Measurements from ENCODE around the gene OPHN1.

Gene OPHN1

GRCh38 chrX:68433155-68433980, at the start of gene OPHN1:
OPHN1 (minus strand) TSS chrX:68433495; CDS start chrX:68433020, 475 bp downstream.
- in situ Hi-C loops (cut with HindIII; ENCODE audit: low sequenced_read_pairs), result no loop called here

- in situ Hi-C loops (cut with HindIII; ENCODE audit: low sequenced_read_pairs), result no loop called here
Observed at GRCh38 chrX:68480969-68481368, 47.7 kb upstream of the OPHN1 start.

DNA sequence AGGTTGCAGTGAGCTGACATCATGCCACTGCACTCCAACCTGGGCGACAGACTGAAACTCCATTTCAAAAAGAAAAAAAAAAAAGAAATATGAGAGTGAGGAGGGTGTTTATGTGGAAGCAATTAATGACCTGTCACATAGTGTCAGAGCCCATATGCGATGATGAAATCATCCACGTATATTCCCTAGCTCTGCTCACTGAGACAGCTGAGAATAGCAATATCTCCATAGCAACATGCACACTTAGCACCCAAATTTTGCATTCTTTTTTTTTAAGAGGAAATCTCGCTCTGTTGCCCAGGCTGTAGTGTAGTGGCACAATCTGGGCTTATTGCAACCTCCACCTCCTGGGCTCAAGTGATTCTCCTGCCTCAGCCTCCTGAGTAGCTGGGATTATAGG, 31.5 kb upstream of the OPHN1 start:
- in situ Hi-C loops (cut with HindIII; ENCODE audit: low sequenced_read_pairs), result no loop called here

DNA sequence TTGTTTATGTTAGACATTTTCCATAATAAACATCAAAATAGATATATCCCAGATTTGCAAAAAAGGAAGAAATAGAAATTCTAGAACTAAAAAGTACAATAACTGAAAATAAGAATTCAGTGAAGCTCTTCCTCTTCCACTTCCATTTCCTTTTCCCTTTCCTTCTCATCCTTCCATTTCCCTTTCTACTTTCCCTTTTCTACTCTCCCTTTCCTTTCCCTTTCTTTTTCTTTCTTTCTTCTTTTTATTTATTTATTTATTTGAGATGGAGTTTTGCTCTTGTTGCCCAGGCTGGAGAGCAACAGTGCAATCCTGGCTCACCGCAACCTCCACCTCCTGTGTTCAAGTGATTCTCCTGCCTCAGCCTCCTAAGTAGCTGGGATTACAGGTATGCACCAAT, 30.6 kb upstream of the OPHN1 start:
- in situ Hi-C loops (cut with HindIII; ENCODE audit: low sequenced_read_pairs), result no loop called here

- in situ Hi-C loops (cut with HindIII; ENCODE audit: low sequenced_read_pairs), result no loop called here
Observed at GRCh38 chrX:68462653-68463052, 29.4 kb upstream of the OPHN1 start.

DNA sequence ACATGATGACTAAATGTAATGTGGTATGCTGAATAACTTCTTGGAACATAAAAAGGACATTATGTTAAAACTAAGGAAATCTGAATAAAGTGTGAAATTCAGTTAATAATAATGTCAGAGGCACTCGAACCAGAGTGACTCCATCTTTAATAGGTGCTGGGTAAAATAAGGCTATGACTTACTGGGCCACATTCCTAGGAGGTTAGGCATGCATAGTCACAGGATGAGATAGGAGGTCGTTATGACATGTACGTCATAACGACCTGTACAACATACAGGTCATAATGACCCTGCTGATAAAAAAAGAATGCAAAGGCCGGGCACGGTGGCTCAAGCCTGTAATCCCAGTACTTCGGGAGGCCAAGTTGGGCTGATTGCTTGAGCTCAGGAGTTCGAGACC, 28.9 kb upstream of the OPHN1 start:
- in situ Hi-C loops (cut with HindIII; ENCODE audit: low sequenced_read_pairs), result no loop called here

DNA sequence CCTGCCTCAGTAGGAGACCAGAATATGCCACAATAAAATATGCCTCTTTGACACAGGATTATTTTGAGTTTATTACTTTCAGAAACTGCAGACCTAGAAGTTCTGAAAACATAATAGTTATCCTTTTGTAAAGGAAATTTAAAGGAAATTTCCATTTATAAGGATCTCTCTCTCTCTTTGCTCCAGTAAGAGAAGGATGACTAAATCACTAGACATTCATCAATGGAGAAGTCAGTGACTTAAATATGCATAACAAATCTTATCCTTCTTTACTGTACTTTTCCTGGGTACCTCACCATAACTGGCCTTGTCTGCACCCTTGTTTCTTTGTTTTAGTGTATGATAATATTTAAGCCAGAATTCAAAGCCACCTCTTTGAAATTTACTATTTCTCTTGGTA, 28.3 kb upstream of the OPHN1 start:
- in situ Hi-C loops (cut with HindIII; ENCODE audit: low sequenced_read_pairs), result no loop called here

DNA sequence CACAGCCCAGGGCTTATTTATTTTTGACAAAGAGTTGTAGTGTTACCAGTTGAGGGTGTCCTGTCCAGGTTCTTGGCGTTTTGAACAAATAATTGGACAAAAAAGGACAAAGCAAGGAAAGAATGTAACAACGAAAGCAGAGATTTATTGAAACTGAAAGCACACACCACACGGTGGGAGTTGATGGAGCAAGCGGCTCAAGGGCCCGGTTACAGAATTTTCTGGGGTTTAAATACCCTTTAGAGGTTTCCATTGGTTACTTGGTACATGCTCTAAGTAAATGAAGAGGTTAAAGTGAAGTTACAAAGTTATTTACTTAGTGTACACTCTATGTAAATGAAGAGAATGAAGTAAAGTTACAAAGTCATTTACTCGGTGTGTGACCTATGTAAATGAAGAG, 27.8 kb upstream of the OPHN1 start:
- in situ Hi-C loops (cut with HindIII; ENCODE audit: low sequenced_read_pairs), result no loop called here

DNA sequence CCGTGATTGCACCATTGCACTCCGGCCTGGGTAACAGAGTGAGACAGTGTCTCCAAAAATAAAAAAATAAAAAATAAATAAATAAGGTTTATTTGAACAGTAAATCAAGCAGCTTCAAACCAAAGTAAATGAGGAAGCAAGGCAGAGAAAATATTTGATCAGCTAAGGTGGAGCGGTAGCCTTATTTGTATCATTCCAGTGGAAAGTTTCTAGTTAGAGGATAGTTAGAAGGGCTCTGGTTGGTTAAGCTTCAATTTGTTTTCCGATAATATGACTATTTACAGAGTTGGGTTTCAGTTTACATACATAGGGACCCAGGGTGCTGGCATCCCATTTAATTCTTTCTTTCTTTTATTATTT, 21.8 kb upstream of the OPHN1 start:
- in situ Hi-C loops (cut with HindIII; ENCODE audit: low sequenced_read_pairs), result no loop called here

- in situ Hi-C loops (cut with HindIII; ENCODE audit: low sequenced_read_pairs), result no loop called here
Observed at GRCh38 chrX:68454476-68455150, 21.3 kb upstream of the OPHN1 start.

GRCh38 chrX:68451720-68452119, 18.4 kb upstream of the OPHN1 start:
- in situ Hi-C loops (cut with HindIII; ENCODE audit: low sequenced_read_pairs), result no loop called here

DNA sequence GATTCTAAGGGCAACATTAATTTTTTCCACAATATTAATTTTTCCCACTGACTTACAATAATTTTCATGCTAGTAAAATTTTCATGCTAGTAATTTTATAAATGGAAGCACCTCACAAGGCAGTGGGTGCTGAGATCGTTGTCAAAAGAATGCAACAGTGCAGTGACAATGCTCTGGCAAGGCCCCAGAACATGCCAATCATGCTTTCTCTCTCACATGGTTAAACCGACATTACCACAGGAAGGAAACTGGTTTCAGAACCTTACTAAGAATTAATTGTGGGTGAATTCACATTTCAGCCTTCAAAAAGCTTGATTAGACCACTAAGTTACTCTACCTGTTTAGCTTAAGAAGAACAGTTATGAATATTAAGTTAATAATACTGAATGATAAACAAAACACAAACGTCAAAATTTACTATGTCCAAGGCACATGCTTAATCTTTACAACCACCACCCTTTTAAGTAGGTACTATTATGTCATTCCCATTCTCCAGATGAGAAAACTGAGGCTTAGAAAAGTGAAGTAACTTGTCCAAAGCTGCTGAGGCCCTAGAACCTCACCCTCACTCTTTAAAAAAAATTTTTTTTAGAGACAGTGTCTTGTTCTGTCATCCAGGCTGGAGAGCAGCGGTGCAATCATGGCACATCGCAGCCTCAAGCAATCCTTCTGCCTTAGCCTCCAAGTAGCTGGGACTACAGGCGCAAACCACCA, 10.0 kb upstream of the OPHN1 start:
- in situ Hi-C loops (cut with HindIII; ENCODE audit: low sequenced_read_pairs), result no loop called here

DNA sequence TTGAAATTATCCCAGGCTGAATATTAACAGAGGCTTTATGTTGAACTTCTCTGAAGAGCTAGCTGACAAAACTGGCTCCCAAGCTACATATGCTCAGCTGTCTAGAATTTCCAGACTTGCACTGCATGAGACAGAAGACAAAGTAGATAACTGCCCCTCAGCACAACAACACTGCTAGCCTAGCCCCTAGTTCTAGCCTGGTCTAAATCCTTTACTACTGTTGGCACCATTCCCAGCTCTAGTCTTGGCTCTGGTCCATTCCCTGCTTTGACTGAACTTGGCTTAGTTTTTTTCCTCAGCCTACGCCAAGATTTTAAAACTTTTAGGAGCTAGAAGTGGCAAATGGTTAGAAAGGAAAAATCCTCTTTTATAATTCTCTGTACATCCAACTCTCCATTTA, 7.6 kb upstream of the OPHN1 start:
- in situ Hi-C loops (cut with HindIII; ENCODE audit: low sequenced_read_pairs), result no loop called here

DNA sequence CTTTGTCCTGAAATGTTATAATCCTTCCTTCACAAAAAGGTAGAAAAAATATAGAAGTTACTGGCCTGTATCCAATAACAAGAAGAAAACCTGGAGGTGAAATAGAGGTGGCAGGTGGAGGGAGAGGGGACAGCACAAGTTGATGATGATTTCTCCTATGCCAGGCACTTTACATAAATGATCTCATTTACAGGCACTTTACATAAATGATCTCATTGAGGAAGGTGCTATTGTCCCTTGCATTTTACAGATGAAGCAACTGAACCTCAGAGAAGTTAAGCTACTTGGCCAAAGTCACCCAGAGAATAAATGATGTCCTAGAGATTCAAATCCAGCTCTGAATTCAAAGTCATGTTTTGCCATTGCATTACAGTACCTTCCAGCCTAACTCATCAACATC, 7.1 kb upstream of the OPHN1 start:
- in situ Hi-C loops (cut with HindIII; ENCODE audit: low sequenced_read_pairs), result no loop called here

- in situ Hi-C loops (cut with HindIII; ENCODE audit: low sequenced_read_pairs), result no loop called here
Observed at GRCh38 chrX:68439341-68439740, 6.0 kb upstream of the OPHN1 start.

DNA sequence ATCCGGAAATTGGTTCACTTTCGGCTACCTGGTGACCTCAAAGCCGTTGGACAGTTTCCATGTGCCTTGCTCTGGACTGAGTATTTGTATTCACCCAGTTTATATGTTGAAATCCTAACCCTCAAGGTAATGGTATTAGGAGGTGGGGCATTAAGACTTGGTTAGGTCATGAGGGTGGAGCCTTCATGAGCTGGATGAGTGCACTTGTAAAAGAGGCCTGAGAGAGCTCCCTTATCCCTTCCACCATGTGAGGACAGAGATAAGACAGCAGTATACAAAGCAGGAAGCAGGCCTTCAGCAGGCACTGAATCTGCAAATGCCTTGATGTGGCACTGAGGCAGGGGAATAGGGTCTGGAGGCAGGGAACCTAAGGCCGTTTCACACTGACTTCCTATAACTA, 5.3 kb upstream of the OPHN1 start:
- in situ Hi-C loops (cut with HindIII; ENCODE audit: low sequenced_read_pairs), result no loop called here

GRCh38 chrX:68433981-68434299, 645 bp upstream of the OPHN1 start:
- in situ Hi-C loops (cut with HindIII; ENCODE audit: low sequenced_read_pairs), result no loop called here

DNA sequence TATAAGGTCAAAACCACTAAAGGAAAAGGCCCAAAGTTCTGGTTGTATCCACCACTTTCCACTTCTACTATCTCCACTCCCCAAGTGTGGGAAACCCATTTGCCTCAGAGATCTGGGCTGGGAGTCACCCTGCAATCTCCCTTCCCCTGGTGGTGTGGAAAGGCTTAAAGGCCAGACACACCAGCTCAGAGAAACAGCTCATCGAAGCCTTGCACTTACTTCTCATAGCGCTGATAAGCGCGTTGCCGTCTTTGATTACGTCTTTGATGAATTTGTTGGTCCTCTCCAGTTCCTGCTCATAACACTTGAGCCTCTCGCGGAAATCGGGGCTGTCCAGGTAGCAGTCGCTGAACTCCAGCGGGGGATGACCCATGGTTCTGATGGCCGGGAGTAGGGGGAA, 647 bp downstream of the OPHN1 start:
- in situ Hi-C loops (cut with HindIII; ENCODE audit: low sequenced_read_pairs), result no loop called here

DNA sequence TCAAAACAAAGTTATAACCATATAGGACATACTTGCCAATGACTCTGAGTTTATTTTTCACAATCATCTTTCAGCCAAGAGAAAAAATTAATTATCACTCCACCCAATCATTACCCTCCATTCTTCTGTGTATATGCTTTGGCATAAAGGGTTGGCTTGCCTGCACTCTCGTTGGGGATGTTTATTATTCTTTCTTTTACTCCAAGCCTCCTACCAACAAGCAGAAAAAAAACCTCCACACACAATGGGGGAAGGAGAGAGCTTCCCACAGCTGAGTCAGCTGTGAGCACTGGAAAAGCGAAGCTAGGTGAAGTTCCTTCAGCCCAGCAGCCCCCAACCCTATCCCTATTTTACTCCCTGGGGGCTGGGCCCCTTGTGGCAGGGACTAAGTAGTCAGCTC, 1.5 kb downstream of the OPHN1 start:
- in situ Hi-C loops (cut with HindIII; ENCODE audit: low sequenced_read_pairs), result no loop called here

- in situ Hi-C loops (cut with HindIII; ENCODE audit: low sequenced_read_pairs), result no loop called here
Observed at GRCh38 chrX:68429216-68429615, 4.1 kb downstream of the OPHN1 start.

GRCh38 chrX:68428431-68428830, 4.9 kb downstream of the OPHN1 start:
- in situ Hi-C loops (cut with HindIII; ENCODE audit: low sequenced_read_pairs), result no loop called here

- in situ Hi-C loops (cut with HindIII; ENCODE audit: low sequenced_read_pairs), result no loop called here
Observed at GRCh38 chrX:68424719-68425118, 8.6 kb downstream of the OPHN1 start.
